DOHH2 (cell line): ENCODE measurements around the gene KCP.

Source experiments
- H3F3A ChIP-seq: fragments of 200-600 bp; sonication (generic), shearing (Covaris generic); 2 replicates; pipeline ENCODE4 v1.6.0; 2016; ENCODE audit warnings: antibody characterized with exemption, mild to moderate bottlenecking; ENCODE audit not compliant: control insufficient read depth, insufficient read depth
- H3K27ac ChIP-seq: fragments of 200-600 bp; sonication (generic); 2 replicates; pipeline ENCODE4 v1.5.1; 2014; ENCODE audit warnings: low read depth, mild to moderate bottlenecking, low read length, moderate library complexity
- H3K27me3 ChIP-seq: fragments of 200-600 bp; sonication (generic); 2 replicates; pipeline ENCODE4 v1.6.1; 2014; ENCODE audit warnings: mild to moderate bottlenecking, low read length, mixed read lengths; ENCODE audit not compliant: control insufficient read depth
- H3K36me3 ChIP-seq: fragments of 200-600 bp; sonication (generic); 2 replicates; pipeline ENCODE4 v1.6.1; 2014; ENCODE audit warnings: mild to moderate bottlenecking, low read length, moderate library complexity, mixed read lengths; ENCODE audit not compliant: control insufficient read depth
- H3K4me1 ChIP-seq: fragments of 200-600 bp; sonication (generic); 2 replicates; pipeline ENCODE4 v1.6.1; 2014; ENCODE audit warnings: mild to moderate bottlenecking, low read length, mixed read lengths; ENCODE audit not compliant: control insufficient read depth
- H3K4me2 ChIP-seq: fragments of 200-600 bp; sonication (generic); 2 replicates; pipeline ENCODE4 v1.6.0; 2014; ENCODE audit warnings: mild to moderate bottlenecking, low read length, moderate library complexity
- H3K4me3 ChIP-seq: fragments of 200-600 bp; sonication (generic); 2 replicates; pipeline ENCODE4 v1.5.1; 2014; ENCODE audit warnings: mild to moderate bottlenecking, low read length, mixed read lengths
- H3K79me2 ChIP-seq: fragments of 200-600 bp; sonication (generic); 2 replicates; pipeline ENCODE4 v1.6.1; 2014; ENCODE audit warnings: mild to moderate bottlenecking, low read length, mixed read lengths; ENCODE audit not compliant: control insufficient read depth
- H3K9me2 ChIP-seq: fragments of 200-600 bp; sonication (generic); replicated peaks from 2 replicates; pipeline ENCODE4 v1.6.1; 2014; ENCODE audit warnings: mild to moderate bottlenecking, low read length, mixed read lengths; ENCODE audit not compliant: control insufficient read depth
- H3K9me3 ChIP-seq: fragments of 200-600 bp; sonication (generic); 2 replicates; pipeline ENCODE4 v1.6.1; 2014; ENCODE audit warnings: antibody characterized with exemption, low read length, mixed read lengths; ENCODE audit not compliant: control insufficient read depth, insufficient read depth
- H4K20me1 ChIP-seq: fragments of 200-600 bp; sonication (generic); 2 replicates; pipeline ENCODE4 v1.6.0; 2014; ENCODE audit warnings: low read depth, mild to moderate bottlenecking, antibody characterized with exemption, low read length, moderate library complexity; ENCODE audit not compliant: control insufficient read depth, insufficient read depth
- CTCF ChIP-seq: fragments of 200-600 bp; sonication (generic); IDR thresholded peaks from one replicate; pipeline ENCODE4 v1.5.1; 2014; ENCODE audit warnings: antibody characterized with exemption, mild to moderate bottlenecking, low read depth, low read length; ENCODE audit not compliant: poor library complexity, severe bottlenecking
- EZH2phosphoT487 ChIP-seq: fragments of 200-600 bp; sonication (generic); IDR thresholded peaks from 2 replicates; pipeline ENCODE4 v1.6.1; 2017; ENCODE audit warnings: borderline replicate concordance, mild to moderate bottlenecking, antibody characterized with exemption, low read length, moderate library complexity, mixed read lengths

Gene KCP

GRCh38 chr7:128845987-128846386 lies 64.5 kb downstream of the KCP start:
- Histone ChIP-seq H3K27ac (no peak overlapping the region), H3K79me2 (no peaks in the 10 kb centered on the region)

DNA sequence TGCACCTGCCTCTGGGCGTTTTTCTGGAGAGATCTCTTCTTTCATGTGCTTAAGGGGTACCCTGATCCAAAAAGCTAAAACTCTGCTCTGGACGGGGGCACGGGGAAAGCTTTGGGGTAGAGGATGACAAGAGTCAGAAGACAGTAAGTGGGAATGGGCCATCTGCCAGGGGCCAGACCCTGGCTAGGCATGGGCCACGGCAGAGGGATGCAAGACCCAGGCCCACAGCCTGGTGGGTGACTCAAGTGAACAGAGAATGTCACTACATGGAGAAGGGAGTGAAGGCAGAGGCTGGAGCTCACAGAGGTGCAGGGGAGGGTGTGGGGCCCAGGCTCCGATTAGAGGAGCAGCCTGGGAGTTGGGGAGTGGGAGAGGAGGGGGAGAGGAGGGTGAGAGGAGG lies 65.0 kb downstream of the KCP start:
- Histone ChIP-seq H3K27ac (no peak overlapping the region), H3K4me1 (peaks cover 17% of the 10 kb centered on the region), H3K27me3 (no peaks in the 10 kb centered on the region), H3K9me3 (no peaks in the 10 kb centered on the region), H3K4me3 (no peak overlapping the region), H3K9me2 (no peaks in the 10 kb centered on the region), H4K20me1 (no peaks in the 10 kb centered on the region), H3F3A (no peaks in the 10 kb centered on the region), H3K4me2 (no peak overlapping the region), H3K36me3 (no peaks in the 10 kb centered on the region), H3K79me2 (no peaks in the 10 kb centered on the region)
- TF ChIP-seq EZH2phosphoT487 (no peak), CTCF (no peak)

More at GRCh38 chr7:128845987-128846386, 64.5 kb downstream of the KCP start:
- no peak overlapping the region for H3K4me3 ChIP-seq
- no peak overlapping the region for H3K4me2 ChIP-seq
- TF ChIP-seq CTCF = no peak
- TF ChIP-seq EZH2phosphoT487 = no peak
- H3K36me3 ChIP-seq = no peaks in the 10 kb centered on the region
- peaks cover 14% of the 10 kb centered on the region for H3K4me1 ChIP-seq
- H3F3A ChIP-seq = no peaks in the 10 kb centered on the region
- H3K9me2 ChIP-seq = no peaks in the 10 kb centered on the region
- H4K20me1 ChIP-seq = no peaks in the 10 kb centered on the region
- H3K27me3 ChIP-seq = no peaks in the 10 kb centered on the region
- no peaks in the 10 kb centered on the region for H3K9me3 ChIP-seq

DNA sequence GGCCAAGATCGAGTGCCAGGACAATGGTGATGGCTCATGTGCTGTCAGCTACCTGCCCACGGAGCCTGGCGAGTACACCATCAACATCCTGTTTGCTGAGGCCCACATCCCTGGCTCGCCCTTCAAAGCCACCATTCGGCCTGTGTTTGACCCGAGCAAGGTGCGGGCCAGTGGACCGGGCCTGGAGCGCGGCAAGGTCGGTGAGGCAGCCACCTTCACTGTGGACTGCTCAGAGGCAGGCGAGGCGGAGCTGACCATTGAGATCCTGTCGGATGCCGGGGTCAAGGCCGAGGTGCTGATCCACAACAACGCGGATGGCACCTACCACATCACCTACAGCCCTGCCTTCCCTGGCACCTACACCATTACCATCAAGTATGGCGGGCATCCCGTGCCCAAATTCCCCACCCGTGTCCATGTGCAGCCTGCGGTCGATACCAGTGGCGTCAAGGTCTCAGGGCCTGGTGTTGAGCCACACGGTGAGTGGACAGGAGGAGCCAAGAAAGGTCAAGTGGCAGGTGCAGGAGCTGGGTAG lies 65.7 kb downstream of the KCP start:
- no peaks in the 10 kb centered on the region for H3K27me3 ChIP-seq
- no peaks in the 10 kb centered on the region for H3K9me3 ChIP-seq
- no peak overlapping the region for H3K4me2 ChIP-seq
- H3K4me3 ChIP-seq = no peak overlapping the region
- no peaks in the 10 kb centered on the region for H3K9me2 ChIP-seq
- no peak overlapping the region for H3K27ac ChIP-seq
- no peaks in the 10 kb centered on the region for H3K36me3 ChIP-seq
- no peaks in the 10 kb centered on the region for H3F3A ChIP-seq
- TF ChIP-seq EZH2phosphoT487 (no peak), CTCF (no peak)
- peaks cover 17% of the 10 kb centered on the region for H3K4me1 ChIP-seq
- H4K20me1 ChIP-seq = no peaks in the 10 kb centered on the region
- no peaks in the 10 kb centered on the region for H3K79me2 ChIP-seq
